ENCODE data around the gene PFKL.

The PFKL gene

GRCh38 chr21:44363278-44363677 is 63.4 kb downstream of the PFKL start:
- DNase-seq (ENCODE audit: low read depth in 2 of 2): no peak

DNA sequence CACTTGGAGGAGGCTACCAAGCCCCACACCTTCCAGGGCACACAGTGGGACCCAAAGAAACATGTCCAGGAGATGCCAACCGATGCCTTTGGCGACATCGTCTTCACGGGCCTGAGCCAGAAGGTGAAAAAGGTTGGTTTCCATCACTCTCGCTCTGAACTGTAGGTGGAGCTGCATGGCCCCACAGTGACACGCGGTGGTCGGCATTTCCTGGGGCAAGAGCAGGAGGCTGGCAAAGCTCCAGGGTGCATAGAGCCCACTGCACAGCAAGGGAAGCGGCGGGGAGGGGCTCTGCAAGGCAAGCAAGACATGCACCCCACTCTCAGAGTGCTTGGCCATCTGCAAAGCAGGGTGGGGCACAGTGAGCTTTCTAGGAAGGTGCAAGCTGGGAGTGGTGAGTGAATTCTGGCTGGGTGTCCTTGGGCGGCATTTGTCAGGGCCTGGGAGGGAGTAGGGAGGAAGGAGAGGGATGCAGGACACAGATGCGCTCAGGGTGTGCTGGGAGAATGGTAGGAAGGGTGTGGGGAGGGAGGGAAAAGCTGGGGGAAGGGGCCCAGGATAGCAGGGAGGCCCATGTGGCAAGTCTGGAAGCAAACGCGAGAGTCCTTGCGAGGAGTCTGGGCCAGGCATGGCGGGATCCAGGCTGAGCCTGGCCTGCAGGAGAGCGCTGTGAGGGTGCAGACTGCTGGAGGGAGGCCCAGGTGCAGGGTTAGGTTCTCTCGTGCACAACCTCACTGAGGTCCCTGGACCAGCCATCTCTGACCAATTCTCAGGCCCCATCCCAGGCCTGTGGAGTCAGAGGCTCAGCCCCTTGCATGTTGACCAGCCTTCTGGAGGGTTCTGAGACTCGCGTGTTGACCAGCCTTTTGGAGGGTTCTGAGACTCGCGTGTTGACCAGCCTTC is 64.5 kb downstream of the PFKL start:
- DNase-seq (ENCODE audit: low read depth in 2 of 2): no peak

GRCh38 chr21:44365251-44365966 is 65.6 kb downstream of the PFKL start:
- DNase-seq (ENCODE audit: low read depth in 2 of 2): no peak

DNA sequence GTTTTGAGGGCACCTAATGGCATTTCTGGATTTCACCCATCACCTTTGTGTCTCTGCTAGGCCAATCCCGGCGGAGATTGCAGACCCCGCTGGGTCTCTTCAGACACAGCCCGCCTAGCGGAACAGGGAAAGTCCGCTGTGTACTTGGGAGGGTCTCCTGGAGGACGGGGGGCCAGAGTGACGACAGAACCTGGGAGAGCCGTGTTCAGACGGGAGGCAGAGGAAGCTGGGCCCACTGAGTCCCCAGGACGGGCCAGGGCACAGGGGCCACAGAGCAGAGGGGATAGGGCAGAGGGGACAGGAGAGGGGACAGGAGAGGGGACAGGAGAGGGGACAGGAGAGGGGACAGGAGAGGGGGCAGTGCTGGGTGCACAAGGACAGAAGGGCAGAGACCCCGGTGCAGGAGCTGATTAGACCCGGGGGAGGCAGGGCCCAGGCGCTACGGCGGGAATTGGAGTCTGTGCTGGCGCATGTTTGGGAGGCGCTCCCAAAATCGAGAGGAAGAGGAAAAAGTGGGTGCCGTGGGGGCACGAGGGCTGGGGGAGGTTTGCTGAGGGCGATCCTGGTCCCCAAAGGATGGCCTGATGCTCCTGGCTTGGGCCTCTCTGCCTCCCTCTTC is 66.2 kb downstream of the PFKL start:
- DNase-seq (ENCODE audit: low read depth in 2 of 2): no peak

DNA sequence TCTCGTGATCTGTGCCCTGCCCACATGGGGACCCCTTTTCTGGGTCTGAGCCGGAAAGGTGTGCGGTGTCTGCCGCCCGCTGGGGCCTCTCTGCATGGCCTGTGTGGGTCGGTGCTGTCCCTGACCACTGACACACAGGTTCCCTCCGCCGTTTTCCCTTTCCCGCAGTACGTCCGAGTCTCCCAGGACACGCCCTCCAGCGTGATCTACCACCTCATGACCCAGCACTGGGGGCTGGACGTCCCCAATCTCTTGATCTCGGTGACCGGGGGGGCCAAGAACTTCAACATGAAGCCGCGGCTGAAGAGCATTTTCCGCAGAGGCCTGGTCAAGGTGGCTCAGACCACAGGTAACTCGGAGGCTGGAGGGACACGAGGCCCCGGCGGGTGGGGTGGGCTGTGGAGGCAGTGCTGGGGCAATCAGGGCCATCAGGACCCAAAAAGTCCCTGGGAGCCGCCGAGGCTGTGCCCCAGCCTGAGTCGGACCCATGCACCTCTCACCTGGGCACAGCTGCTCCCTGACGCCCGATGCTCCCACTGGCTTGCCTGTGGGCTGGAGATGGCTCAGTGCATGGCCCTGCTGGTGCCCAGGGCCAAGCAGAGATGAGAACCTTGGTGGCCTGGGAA is 66.8 kb downstream of the PFKL start:
- no peak for DNase-seq (ENCODE audit: low read depth in 2 of 2)

GRCh38 chr21:44368711-44369446 is 69.0 kb downstream of the PFKL start:
- no peak for DNase-seq (ENCODE audit: low read depth in 2 of 2)

DNA sequence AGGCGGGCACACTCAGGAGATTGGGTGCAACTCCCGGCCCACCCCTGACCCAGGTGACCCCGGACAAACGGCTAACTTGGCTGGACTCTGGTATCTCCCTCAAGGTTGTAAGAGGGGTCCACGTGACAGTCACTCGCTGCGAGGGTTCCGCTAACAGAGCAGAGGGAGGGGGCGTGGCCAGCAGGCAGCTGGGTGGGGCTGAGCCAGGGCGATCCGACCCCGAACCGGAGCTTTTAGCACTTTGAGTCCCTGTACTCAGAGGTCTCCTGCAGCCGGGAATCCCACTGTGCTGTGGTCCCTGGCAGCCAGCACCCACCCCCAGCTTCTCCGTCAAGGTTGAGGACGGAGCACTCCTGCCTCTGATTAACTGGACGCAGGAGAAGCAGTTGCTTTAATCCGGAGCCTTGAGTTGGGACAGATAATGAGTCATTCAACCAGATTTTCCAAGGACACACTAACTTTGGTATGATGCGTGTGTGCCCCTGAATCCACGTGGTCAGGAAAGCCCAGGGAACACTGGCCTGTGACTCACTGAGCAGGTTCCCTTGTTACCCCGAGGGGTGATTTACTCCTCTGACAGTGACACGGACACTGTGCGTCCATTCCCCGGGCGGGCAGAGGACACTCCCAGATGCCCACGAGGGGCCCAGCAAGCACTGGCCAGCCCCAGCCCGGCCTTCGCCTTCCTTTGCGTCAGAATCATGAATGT is 70.3 kb downstream of the PFKL start:
- DNase-seq (ENCODE audit: low read depth in 2 of 2): no peak

DNA sequence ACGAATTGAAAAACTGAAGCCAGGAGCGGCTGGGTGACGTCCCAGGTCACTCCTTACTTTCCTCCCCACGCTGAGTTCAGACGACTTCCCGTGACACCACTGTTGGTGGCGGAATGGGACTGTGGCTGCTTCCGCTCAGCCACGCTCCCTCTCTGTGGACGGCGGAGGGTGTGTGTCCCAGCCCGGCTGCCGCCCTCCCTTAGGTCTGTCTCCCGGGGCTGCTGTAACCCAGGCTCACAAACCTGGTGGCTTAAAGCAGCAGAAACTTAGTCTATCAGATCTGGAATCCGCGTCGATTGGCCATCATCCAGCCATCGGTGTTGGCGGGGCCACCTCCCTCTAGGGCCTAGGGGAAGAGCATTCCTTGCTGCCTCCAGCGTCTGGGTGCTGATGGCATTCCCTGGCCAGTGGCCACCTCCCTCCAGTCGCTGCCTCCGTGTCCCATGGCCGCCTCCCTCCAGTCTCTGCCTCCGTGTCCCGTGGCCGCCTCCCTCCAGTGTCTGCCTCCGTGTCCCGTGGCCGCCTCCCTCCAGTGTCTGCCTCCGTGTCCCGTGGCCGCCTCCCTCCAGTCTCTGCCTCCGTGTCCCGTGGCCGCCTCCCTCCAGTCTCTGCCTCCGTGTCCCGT is 71.0 kb downstream of the PFKL start:
- DNase-seq (ENCODE audit: low read depth in 2 of 2): no peak

GRCh38 chr21:44371596-44371995 is 71.7 kb downstream of the PFKL start:
- no peak for DNase-seq (ENCODE audit: low read depth in 2 of 2)

DNA sequence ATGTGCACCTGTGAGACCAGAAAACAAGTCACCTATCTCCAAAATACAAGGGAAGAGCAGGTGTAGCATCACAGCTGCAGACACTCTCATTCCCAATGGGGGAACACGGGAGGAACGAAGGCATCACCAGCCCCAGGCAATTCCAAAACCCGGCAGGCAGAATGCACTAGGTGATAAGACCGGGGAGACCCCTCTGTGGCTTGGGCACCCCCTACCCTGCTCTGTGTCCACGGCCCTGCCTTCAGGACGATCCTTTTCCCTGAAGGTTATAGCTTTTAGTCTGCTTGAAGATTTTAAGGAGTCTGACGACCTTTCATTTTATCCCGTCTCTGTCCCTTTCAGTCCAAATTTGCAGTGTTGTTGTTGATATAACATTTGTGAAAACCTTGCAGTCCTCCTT is 72.8 kb downstream of the PFKL start:
- no peak for DNase-seq (ENCODE audit: low read depth in 2 of 2)

DNA sequence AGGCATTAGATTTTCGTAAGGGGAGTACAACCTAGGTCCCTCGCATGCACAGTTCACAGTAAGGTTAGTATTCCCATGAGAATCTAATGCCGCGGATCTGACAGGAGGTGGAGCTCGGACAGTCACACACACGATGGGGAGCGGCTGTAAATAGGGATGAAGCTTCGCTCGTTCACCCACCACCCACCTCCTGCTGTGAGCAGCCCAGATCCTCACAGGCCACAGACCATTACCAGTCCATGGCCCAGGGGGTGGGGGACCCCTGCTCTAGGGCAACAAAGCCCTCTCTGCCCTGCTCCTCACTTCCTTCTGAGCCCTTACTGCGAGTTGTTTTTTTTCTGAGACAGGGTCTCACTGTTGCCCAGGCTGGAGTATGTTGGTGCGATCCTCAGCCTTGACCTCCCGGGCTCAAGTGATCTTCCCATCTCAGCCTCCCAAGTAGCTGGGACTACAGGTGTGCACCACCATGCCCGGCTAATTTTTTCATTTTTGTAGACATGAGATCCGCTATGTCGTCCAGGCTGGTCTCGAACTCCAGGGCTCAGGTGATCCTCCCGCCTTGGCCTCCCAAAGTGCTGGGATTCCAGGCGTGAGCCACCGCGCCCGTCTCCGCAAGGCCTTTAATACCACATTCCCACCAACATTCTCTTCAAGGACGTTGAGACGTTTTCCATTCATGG is 74.9 kb downstream of the PFKL start:
- no peak for DNase-seq (ENCODE audit: low read depth in 2 of 2)

- no peak for DNase-seq (ENCODE audit: low read depth in 2 of 2)
Observed at GRCh38 chr21:44375281-44375651, 75.4 kb downstream of the PFKL start.

DNA sequence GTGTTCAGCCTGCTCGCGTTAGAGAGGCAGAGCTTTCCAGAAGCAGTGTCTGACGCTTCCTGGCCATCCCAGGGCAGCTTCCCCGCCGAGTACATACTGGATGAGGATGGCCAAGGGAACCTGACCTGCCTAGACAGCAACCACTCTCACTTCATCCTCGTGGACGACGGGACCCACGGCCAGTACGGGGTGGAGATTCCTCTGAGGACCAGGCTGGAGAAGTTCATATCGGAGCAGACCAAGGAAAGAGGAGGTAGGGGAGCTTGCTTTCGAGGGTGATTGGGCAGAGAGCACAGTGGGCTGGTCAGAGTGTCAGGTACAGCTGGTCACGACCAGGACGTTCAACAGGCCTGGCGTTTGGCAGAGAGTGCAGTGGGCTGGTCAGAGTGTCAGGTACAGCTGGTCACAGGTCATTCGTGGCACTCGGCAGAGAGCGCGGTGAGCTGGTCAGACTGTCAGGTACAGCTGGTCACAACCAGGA is 75.9 kb downstream of the PFKL start:
- no peak for DNase-seq (ENCODE audit: low read depth in 2 of 2)

DNA sequence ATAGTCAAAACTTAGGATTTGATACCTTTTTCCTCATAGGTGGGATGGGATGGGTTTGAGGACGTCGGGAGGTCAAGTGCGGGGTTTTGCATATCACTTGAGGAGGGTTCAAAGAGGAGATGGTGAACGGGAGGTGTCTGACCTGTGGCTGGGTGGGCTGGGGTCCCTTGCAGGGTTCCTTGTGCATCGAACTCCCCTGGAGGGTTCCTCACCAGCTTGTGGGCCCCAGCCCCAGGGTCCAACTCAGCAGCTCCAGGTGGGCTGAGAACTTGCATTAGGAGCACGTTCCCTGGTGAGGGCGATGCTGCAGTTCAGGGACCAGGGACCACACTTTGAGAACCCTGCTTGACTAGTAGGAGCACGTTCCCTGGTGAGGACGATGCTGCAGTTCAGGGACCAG is 76.8 kb downstream of the PFKL start:
- no peak for DNase-seq (ENCODE audit: low read depth in 2 of 2)
